DMS114 treated with DMSO at 0.1 percent for 48 hours (cell line): ENCODE results near the gene ALK.

Source experiments
- DNase-seq: peaks from one replicate; lab custom pipeline; 2025; ENCODE audit not compliant: unreplicated experiment; lab: John Stamatoyannopoulos, UW

ALK gene

DNA sequence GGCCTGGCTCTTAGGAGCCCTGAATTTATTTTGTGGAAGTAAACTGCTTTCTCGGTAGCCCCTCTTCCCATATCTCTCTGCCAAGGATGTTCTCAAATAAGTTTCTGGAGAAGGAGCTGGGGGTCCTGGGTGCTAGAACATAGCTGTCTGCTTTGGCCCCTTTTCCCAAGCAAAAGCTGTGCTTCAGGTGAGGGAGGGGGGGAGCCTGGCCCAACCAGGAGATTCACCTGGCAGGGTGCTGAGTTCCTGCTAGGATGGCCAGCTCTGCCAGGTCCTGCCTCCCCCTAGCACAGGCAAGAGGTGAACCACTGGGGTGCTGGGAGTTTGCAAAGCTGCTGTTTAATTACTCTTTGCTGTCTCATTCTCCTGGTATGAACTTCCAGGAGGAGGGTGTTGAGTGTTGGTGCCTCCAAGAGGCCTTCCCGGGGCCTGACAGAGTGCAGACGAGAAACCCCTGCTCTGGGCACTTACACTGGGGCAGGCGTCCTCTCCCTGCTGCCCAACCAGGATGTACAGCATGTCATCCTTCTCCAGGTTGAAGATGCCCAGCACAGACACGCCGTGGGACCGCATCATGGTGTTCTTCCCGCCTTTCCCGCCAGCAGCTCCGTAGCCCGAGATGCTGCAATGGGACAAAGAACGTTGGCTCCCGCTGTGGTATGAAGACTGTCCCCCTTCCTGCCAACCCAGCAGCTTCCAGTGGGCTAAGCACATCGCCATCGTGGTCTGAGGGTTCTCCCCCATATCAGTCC lies 682.0 kb downstream of the ALK start:
- no peak for DNase-seq

DNA sequence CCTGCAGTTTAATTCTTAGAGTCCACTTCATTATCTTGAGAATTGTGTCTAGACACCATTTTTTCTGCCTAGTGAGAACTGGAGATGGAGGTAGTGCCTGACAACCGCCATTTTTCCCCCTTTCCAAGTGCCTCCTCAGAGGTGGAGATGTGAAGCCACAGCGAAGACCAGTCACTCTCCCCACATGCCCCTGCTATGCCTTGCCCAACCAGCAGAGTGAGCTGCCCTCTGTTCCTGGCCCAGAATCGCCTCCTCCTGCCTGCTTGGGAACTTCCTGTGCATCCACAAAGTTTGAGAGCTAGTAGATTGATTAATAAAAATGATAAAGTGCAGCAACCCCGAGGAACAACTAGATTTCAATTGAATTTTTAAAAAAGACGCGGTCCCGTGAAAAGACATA lies 682.9 kb downstream of the ALK start:
- peak; percentile 6 for DNase-seq

DNA sequence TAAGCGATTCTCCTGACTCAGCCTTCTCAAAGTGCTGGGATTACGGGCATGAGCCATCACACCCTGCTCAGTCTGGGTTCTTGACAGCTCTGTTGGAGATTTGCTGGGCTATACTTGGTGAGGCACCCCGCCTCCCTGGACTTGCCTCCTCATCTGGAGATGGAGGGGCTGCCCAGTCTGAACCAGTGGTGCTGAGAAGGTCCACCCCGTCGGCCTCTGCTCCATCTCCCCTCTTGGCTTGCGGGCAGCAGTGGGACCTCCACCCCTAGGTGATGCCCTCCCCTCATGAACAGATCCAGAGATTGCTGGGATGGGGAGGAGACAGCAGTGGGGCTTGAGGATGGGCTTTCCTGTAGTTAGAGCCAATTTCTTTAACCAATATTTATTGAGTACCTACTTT lies 685.3 kb downstream of the ALK start:
- DNase-seq, result no peak

- DNase-seq, result no peak
Measured at GRCh38 chr2:29235411-29235810, 686.0 kb downstream of the ALK start.

DNA sequence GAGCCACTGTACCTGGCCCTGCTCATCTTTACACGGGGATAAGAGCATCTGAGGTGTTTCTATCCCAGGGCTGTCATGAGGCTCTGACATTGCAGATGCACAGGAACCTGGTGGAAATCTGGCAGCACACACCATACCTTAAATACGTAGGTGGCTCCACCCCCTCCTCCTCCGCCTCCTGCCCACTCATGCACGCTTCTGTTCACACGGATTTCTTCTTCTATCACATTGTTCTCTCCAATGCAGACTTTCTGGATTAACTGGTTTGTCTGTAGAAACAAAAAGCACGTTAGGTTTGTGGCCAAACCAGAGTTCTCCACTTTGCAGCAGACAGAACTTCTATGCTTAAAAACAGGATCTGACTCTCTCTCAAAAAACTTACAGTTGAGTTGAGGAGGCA lies 688.0 kb downstream of the ALK start:
- DNase-seq, result no peak

DNA sequence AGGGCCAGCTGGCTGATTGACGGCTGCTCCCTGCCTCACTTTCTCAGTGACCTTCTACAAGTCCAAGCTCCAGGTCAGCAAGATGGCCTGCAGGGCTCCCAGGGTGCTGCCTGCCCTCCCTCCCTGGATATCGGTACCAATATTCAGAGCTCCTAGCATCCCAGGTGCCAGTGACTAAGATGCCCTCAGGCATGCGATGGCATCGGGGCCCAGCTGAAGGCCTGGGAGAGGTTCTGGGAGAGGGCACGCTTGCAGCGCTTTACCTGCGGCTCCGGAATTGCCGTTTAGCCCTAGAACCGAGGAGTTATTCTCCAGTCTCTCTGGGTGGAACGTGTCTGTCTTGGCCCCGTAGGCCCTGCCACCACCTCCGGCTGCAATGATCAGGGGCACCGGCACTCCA lies 689.3 kb downstream of the ALK start:
- no peak for DNase-seq

DNA sequence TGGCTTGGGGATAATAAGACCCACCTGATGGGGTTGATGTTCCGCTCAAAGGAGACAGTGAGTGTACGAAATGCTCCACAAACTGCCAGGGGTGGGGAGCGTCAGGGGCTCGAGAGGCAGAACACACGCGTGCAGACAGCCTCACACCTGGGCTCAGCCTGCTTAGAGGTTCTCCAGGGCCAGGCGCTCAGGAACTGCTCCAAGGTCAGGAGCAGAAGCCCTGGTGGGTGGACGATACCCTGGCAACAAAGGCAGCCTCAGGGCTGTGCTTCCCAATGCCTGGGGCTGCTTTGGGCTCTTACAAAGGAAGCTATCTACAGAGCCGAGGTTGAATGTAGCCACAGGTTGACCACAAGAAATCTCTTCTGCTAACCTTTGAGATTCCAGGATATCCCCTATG lies 691.7 kb downstream of the ALK start:
- no peak for DNase-seq

GRCh38 chr2:29228947-29229346 lies 692.4 kb downstream of the ALK start:
- no peak for DNase-seq

DNA sequence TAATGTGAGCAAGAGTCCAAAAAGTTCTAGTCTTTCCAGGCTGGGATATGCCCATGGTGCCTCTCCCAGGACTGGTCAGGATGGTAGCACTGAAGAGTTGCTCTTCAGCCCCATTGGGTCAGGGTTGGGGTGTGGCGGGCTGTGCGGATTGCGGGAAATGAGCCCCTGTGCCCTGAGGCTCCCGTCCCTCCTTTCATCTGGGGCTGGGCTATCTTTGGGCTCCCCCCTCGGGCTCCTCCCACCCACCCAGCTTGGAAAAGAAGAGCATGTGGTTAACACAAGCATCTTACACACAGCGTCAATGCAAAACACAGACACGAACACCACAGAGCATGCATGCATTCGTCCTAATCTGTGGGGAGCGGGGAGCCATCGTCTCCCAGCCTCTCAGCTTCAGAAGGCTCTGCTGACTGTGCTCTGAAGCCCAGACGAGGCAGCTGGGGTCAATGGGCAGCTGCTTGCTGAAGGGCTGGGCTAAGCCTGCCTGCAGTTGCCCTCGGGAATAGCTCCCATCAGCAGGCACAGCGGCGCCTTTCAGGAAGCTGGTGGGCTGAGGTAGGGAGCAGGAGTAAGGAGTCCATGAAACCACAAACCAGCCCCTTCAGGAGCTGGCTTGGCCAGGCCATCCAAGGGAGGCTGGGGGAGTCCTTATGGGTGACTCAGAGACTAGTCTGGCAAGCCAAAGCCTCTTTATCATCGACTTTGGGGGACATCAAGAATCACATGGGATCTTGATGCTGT lies 693.3 kb downstream of the ALK start:
- no peak for DNase-seq

GRCh38 chr2:29226808-29227207 lies 694.6 kb downstream of the ALK start:
- DNase-seq, result no peak

- no peak for DNase-seq
Measured at GRCh38 chr2:29226375-29226774, 695.0 kb downstream of the ALK start.

- no peak for DNase-seq
Measured at GRCh38 chr2:29225814-29226213, 695.6 kb downstream of the ALK start.

DNA sequence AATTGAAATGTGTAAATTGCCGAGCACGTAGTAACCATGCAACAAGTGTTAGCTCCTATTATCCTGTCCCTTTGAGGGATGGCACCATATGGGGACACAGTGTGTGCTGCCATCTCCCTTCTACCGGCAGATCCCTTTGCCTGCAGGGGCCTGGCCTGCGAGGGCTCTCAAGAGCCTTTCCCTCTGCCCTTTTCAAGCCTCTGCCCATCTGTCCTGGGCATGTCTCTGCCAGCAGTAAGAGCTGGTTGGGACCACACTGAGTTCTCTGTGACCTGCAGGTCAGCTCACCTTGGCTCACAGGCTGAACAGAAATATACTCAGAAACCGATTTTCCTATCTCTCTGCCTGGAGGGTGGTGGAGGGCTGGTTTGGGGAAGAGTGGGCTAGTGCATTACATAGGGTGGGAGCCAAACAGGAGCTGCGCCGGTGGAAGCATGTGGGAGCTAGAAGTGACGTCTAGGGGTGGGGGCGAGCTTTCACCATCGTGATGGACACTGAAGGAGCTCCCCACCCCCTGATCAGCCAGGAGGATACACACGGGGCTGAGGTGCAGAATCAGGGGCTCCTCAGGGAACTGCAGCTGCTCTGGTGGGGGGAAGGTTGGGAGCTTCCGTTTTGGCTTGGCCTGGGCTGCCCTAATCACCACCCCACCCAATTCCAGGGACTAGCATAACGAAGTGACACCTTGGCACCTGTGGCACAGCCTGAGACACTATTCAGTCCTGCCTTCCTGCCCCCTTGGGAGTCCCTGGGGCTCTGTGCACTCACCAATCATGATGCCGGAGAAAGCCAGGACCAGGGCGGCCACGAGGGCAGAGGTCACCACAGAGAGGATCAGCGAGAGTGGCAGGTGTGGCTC lies 696.5 kb downstream of the ALK start:
- no peak for DNase-seq

GRCh38 chr2:29223851-29224692 lies 697.3 kb downstream of the ALK start:
- DNase-seq, result no peak

GRCh38 chr2:29223257-29223656 lies 698.1 kb downstream of the ALK start:
- DNase-seq, result no peak

DNA sequence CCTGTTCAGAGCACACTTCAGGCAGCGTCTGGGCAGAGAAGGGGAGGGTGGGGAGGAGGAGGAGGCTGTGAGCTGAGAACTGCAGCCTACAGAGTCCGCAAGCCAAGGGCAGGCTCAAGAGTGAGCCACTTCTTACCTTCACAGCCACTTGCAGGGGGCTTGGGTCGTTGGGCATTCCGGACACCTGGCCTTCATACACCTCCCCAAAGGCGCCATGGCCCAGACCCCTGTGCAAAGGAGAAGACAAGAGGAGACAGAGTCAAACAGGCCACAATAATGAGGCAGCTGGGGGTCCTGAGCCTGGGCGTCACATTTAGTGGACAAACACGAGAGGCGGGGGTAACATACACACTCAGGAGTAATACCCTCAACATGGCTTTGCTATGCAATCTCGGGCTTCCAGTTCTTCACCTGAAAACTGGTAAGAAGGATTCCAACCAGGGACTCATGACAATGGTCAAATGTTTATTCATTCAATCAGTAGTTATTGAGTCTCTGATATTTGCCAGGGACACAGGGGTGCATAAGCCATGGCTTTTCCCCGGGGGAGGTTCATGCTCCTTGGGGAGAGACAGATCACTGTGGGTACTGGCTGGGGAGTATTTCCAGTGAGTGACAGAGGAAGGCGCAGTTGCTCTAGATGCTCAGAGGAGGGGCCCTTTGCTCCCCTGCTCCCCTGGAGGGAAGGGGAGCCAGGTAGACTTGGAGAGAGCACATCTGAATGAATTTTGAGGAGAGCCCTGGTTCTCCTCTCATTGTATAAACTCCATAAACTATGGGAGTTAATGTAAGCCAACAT lies 698.8 kb downstream of the ALK start:
- DNase-seq, result no peak

DNA sequence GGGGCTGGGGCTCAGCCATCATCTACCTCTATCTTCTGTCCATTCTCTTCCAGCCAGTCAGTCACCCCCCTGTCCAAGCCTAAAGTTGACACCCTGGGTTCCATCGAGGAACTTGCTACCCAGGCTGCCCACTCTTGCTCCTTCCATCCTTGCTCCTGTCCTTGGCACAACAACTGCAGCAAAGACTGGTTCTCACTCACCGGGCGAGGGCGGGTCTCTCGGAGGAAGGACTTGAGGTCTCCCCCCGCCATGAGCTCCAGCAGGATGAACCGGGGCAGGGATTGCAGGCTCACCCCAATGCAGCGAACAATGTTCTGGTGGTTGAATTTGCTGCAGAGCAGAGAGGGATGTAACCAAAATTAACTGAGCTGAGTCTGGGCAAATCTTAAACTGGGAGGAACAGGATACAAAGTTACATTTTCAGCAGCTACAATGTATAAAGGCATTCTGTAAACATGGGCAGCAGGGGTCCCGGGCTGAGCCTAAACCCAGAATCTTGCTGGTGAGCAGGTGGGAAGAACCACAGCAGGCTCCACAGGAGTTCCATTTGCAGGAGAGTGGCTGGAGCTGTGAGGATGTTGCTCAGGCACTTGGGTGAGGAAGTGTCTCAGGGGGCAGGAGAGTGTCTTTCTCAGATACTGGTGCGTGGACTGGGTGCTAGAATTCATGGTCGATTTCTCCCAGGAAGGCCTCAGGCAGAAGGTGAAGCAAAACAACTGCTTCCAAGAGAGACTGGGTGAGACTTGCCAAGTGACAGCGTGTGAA lies 700.7 kb downstream of the ALK start:
- no peak for DNase-seq

GRCh38 chr2:29219374-29219773 lies 702.0 kb downstream of the ALK start:
- DNase-seq, result no peak

- no peak for DNase-seq
Measured at GRCh38 chr2:29218550-29219125, 702.7 kb downstream of the ALK start.
